ENCODE data around the gene SHANK1.

Gene SHANK1

DNA sequence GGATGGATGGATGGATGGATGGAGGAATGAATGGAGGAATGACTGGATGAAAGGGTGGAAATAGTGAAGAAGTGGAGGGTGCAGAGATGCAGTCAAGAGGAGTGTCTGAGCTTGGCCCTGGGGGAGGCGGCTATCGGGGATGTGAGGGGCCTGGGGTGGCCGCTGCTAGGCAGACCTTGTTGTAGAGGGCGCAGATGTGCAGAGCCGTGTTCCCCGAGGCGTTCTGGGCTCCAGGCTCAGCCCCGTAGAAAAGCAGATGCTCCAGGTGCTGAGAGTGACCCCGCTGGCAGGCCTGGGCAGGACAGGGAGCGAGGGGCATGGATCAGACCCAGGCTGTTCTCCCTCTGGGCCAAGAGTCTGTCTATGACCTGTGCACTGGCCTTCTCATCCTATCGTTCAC is 8.4 kb downstream of the SHANK1 start:
- DNase-seq: no peak

DNA sequence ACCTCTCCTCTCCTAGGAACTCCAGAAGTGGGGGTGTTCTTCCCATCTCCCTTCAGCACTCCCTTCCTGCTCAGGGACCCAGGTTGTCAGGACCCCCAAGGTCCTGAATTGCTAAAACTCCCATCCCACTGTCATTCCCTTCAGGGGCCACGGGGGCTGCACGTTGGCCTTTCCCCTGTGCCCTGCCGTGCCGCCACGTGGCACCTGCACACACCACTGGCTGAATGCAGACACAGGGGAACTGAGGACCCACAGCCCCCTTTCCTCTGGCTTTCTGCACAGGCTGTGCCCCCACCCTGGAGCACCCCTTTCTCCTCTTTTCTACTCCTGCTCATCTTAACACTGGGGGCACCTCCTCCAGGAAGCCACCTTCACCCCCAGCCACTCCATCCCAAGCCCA is 9.0 kb downstream of the SHANK1 start:
- DNase-seq: no peak

DNA sequence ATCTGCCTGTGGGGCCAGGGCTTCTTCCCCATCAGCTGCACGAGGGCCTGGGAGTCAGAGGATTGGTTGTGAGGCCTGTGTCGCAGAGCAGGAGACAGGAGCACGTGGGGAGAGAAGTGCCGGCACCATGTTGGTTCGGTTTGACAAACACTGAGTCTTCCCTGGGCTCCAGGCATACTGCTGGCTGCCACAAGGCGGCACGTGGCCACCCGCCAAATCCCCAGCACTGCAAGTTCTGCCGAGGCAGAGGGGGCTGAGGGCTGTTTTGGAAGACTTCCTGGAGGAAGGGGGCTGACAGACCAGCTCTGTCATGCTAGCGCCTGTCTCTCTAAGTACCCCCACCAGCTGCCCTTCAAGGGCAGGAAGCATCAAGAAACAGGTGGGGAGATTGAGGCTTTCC is 9.5 kb downstream of the SHANK1 start:
- DNase-seq: no peak

DNA sequence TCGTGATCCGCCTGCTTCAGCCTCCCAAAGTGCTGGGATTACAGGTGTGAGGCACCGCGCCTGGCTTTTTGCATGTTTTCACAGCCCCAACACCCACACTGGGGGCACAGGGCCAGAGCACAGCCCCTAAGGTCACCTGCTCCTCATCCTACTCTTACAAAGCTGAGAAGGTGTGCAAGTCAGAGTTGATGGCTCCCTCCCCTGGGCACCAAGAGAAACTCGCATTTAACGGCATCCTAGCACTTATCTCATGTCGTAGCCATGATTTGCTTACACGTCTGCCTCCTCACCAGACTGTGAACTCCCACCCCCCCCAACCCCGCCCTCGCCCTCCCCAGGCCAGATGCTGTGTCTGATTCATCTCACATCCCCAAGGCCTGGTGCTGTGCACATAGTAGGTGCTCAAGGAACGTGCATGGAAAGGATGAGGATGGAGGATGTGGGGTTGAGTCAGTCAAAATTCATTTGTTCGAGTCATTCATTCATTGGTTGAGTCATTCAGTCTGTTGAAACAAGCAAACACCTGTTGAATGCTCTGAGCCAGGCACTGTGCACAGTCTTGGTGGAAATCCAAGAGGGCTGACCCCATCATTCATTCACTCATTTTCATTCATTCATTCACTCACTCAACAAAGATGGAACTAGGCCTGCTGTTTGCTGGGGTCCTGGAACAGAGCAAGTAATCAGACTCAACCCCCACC is 11.3 kb downstream of the SHANK1 start:
- no peak for DNase-seq

DNA sequence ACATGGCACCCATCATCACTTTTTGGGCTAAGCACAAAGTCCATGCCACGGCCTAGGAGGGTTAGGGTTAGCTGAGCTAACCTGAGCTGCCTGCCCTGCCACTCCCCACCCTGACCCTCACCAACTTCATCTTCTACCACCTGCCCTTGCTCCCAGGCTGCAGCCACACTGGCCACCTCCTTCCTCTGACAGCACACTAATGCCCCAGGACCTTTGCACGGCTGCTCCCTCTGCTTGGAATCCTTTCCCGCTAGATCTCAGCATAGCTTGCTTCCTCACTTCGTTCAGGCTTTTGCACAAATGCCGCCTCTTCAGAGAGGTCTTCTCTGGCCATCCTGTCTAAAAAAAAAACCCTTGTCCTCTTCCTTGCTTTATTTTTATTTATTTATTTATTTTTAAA is 13.2 kb downstream of the SHANK1 start:
- DNase-seq: no peak

DNA sequence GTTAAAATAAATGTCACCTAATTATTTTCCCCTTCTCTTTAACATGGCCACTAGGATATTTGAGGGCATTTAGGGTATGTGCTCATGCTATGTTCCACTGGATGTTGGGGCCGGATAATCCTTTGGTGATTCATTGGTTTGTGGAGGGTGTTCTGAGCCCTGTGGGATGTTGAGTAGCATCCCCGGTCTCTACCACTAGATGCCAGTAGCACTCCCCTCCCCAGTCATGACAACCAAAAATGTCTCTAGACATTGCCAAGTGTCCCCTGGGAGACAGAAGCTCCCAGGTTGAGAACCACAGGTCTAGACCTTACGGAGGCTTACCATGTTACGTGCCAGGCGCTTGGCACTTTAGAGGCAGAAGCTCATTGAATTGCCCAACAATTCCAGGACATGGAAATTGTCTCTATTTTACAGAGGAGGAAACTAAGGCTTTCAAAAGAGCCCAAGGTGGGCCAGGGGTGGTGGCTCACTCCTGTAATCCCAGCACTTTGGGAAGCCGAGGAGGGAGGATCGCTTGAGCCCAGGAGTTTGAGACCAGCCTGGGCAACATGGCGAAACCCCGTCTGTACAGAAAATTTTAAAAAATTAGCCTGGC is 14.1 kb downstream of the SHANK1 start:
- no peak for DNase-seq

DNA sequence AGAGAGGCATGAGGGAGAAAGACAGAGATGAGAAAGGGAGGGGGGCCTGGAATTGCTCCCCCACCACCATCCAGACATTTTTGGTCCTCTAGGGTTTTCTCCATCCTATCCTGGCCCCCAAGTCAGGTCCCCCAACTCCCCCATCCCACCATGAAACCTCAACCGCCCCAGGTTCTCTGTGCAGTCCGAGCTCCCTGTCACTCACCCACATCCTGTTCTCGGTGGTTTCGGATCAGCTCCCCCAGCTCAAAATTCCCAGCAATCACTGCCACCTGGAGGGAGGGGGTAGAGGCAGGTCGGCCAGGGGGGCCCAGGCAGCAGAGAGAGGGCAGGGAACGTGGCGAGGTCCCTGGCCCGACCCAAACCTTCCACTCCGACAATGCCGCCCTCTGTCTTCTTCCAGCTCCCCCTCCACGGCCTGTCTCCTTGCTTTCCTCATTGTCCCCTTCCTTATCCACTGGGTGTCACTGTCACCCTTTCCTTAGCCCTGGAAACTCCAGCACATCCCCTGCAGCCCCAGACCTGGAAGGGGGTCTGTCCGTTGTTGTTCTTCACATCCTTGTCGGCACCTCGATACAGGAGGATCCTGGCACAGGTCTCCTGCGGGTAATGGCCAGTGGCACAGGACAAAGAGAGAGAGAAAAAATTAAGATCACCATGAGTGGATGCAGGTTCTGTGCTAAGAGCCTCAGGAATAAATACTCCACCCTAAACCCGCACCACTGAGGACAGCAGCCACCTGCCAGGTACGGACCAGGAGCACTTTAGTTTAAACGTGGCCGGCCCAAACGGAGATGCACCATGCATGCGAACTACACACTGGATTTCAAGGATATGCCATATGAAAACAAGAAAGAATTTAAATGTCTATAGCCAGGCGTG is 15.4 kb downstream of the SHANK1 start:
- no peak for DNase-seq

DNA sequence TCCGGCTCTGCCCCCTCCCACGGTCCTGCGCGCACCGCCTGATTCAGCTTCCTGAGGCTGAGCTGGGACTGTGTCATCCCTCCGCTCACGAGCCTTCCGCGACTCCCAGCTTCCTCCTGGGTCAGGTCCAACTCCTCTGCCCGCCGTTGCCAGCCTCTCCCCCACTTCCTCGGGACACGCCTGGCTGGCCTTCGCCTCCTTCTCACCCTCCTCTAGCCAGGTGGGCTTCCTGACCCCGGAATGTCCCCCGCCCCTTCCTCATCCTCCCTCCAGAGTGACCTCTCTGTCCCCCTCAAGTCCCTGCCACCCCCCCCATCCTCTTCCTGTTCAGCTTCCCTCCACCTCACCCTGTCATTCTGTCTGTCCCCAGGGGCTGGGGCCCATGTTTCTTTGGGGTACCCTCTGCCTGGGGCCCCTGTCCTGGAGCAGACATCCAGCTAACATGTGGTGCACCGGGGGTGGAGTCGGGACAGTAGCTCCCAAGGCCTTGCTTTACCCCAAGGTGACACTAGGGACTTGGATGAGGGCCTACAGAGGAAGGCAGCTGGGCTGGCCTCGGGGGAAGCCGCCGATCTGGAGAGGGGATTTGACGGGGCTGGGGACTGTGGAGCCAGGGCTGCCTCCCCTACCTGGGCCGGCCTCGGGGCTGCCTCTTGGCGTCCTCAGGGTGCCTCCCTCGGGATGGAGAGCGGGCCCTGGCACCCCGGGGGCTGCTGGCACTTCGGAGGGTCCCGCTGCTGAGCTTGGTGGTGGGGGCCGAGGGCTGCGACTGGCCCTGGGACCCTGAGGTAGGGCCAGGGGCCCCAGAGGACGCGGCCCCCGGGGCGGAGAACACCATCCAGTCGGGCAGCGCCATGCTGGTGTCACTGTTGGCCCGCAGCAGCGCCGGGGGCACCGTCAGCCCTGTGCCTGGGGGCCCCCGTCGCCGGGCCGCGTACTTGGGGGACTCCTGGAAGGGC is 16.5 kb downstream of the SHANK1 start:
- DNase-seq: no peak

DNA sequence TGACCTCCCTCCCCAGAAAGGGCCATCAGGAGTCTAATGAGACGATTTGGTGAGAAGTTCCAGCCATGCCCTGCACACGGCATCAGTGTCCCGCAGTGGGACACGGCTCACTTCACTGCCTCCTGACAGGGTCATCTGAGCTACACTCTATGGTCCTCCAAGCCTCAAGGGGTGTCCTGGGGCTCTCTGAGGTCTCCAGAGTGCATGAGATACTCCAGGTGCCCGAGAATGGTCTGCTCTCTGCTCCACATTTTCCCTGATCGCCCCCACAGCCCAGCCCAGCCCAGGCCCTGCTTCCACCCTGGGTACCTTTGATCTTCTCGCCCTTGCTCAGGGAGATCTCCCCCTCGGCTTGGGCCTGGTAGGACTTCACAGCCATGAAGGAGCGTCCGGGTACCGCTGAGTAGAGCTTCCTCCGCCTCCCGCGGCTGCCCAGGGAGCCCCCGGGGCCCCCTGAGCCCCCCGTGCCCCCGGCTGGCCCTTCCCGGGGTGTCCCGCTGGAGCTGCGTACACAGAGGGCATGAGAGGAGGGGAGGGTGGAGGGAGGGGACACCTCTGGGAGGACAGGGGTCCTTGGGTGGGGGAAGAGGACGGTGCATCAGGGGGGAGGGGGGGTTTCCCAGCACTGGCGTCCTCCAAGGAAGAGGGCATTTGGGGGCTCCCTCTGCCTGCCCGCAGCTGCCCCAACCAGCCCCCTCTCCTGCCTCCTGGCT is 17.3 kb downstream of the SHANK1 start:
- no peak for DNase-seq

DNA sequence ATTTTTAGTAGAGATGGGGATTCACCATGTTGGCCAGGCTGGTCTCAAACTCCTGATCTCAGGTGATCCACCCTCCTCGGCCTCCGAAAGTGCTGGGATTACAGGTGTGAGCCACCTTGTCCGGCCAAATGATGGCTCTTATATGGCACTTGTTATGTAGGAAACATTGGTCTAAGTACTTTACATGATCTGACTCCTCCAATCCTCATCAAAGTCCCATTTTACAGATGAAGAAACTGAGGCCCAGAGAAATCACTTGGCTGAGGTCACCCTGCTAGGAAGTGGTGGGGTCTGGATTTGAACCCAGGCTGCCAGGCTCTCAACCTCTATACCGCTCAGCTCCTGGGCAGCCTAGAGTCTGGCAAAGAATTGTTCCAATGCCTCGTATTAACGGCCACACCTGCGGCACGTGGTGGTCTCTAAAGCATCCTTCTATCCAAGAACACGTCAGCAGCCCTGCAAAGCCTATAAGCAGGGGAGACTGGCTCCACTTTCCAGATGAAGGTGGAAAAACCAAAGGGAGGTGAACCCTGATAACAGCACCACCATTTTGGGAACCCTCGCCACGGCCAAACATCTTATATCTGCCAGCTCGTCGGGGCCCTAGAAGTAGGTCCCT is 18.1 kb downstream of the SHANK1 start:
- DNase-seq: no peak

DNA sequence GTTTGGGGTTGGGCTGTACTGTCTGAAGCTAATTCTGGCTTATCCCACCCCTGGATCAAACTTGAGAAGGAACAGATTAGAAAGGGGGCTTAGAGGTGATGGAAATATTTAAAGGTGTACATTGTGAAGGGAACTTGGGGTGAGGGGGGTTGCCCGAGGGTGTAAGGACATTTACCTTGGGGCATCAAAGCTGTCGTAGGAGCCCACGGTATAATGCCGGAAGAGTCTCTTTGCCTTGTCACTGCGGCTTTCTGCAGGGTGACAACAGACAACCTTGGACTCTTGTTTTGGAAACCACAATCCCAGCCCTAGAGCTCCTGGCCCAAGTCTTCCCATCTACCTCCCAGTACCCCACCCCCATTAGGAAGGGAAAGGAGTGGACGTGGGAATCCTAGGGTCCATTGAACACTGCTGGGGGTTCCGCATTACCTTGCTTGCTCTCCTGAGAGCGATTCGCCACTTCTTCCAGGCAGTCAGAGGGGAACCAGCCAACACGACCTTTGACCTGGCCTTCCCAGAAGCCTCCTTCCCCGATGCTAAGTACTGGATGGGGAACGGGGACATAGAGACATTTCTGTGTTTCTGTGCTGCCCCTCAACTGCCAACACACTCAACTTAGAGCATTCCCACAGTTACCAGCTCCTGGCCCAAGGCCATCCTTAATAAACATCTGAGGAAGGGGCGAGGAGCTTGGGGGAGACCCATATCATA is 22.0 kb downstream of the SHANK1 start:
- DNase-seq: no peak

DNA sequence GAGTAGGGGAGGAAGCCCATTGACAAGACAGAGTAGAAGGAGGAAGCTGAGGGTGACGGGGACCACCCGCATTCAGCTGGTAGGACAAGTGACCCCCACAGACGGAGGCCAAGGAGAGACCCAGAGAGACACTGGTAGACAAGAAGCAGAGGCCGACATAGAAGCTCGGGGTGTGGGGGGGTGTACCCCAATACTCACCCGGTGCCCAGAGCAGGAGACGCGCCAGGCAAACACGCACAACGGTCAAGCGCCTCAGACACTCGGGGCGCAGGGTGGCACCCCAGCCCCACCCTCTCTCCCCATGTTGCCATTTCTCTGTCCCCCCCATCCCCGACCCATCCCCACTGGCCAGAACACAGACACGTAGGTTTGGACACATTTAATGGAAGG is 23.5 kb downstream of the SHANK1 start:
- DNase-seq: no peak

DNA sequence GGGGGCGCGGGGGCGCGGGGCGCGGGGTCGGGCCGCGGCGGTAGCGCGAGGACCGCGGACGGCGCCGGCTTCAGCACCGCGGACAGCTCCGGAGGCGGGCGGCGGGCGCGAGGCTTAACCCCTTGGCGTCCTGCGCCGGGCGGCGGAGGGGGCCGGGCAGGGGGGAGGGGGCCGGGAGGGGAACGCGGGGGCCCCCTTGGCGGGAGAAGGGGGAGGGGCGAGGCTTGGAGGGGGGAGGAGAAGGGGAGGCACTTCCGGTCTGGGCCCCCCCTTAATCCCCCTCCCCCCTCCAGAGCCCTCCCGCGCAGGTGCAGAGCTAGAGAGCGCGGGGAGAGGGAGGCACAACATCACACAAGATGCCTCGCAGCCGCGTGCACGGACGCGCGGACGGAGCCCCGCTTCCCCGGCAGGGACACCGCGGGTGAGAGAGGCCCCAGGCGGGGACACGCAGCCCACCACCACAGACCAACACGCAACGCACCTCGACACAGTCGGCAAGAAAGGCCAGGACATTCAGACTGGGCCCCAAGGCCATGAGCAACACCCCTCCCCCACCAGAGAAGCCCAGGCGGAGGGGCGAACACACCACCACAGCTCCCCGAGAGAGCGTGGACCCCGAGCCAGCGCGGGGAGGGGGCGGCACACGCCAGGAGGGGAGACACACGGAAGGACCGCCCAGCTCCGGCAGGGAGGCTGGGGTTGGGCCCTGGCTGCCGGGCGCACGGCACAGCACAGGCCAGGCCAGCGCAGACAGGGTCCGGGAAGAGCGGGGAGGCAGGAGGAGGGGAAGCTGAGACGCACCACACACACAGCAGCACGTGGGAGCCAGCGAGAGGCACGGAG is 24.1 kb downstream of the SHANK1 start:
- DNase-seq: no peak

DNA sequence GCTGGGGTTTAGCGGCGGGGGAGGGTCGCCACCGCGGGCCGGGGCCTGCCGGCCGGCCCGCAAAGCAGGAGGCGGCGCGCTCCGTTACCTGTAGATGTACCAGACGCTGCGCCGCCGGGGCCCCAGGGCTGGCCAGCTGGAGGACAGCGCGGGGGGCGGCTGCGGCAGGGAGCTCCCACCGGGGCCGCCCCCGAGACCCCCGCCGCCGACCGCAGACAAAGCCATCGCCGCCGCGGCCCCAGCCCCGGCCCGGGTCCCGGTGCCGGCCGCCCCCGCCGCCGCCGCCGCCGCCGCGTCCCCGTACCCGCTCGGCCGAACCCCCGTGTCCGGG is 24.8 kb downstream of the SHANK1 start:
- DNase-seq: no peak

DNA sequence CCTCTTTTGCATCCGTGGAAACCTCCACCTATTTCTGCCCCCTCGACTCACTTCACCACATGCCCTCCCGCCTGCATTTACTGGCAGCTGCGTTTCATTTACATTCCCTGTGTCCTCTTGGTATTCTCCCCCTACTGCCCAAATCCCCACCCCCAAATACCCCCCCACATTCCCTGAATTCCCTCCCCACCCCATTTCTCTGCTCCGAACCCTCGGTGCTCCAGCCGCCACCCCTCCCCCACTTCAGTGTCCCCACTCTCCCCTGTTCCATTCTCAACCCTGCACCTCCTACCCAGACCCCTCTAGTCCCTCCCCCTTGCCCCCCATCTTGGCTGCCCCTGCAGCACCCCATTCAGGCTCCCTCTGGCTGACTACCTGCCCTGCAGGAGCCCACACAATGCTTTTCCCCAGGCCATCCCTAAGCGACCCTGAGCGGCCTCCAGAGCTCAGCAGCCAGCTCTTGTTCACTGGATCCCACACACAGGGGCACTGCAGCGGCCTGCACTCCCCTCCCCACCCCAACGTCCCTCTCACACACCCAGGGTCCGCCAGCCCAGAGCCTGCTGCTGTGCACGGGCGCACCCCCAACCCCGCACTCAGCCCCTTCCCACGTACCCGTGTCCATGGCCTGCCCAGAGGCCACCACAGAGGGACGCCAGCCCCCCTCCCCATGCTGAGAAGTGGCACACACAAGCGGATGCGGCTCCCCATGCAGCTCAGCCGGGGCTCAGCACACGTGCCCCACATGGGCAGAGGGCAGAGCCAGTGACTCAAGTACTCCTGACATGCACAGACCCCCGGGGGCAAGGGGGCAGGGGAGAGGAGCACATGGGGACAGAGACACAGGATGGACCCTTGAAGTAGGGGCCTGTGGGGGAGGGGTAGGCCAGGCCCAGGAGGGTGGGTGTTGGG is 26.3 kb downstream of the SHANK1 start:
- no peak for DNase-seq

DNA sequence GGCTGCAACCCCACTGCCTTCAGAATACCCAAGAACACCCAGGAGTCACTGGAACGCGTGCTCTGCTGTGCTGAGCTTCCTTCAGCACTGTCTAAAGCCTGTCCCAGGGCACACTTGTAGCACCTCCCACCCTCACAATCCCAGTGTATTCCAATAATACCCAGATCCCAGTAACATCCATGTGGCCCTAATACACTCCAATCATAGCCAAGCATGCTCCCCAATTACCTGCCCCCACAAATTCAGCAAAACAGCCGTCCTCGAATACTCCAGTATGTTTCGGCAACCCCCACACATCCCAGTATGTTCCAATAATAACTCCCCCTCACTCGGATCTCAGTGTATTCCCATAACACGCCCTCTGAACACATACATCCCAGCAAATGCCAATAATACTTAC is 29.2 kb downstream of the SHANK1 start:
- DNase-seq: no peak

DNA sequence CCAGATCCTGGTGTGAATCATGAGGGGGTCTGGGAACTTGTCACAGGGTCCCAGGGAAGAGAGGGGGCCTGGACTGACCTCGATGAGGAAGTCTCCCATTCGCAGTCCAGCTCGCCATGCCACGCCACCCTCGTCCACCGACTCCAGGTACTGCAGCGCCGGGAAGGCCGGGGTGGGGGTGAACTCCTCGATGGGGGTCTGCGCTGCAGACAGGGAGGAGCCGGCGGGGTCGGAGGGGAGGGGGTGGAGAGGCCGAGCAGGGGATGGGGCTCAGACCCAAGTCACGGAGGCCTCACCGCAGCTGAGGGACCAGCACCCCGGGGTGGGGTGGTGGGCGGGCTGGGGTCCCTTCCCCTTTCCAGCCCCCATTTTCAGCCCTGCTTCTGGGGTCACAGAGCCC is 30.8 kb downstream of the SHANK1 start:
- no peak for DNase-seq

DNA sequence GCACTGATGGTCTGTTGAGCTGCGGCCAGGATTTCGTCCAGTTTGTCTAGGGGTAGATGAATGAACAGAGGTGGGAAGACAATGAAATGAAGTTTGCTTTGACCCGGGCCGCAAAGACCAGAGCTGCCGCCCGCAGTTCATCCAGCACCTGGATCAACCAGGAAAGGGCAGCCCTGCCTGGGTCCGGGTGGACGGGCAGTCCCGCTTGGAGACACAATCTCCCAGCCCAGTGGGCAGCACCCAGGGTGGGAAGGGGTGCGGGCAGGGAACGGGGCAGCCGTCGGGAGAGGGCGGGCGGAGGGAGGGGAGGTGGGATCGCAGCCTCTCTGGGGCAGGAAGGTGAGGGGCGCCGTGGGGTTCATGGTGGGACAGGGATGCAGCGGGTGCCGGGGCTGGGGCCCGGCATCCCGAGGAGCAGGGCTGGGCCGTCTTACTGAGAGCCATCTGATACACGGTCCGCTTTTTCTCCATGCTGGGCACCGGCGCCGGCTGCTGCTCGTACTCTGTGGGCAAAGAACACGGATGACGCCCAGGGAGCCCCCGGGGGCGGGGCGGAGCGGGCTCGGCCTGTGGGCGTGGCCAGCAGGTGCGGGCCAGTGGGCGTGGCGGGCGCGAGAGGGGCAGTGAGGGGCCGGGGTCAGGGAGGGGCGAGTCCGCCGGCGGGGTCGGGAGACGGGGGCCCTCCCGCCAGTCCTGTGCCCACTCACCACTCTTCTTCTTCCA is 33.1 kb downstream of the SHANK1 start:
- no peak for DNase-seq

All from T-helper 9 cell (primary cell).